KG1 (cell line): Measurements from ENCODE around the gene CACNA2D4.

Experiments used
- DNase-seq: peaks from one replicate; lab custom pipeline; 2025; lab: John Stamatoyannopoulos, UW

The CACNA2D4 gene

GRCh38 chr12:1886396-1887008 is 31.9 kb downstream of the CACNA2D4 start:
- DNase-seq, result no peak

GRCh38 chr12:1885599-1886245 is 32.7 kb downstream of the CACNA2D4 start:
- DNase-seq, result no peak

- DNase-seq, result no peak
Measured at GRCh38 chr12:1885082-1885596, 33.3 kb downstream of the CACNA2D4 start.

- no peak for DNase-seq
Measured at GRCh38 chr12:1884651-1885050, 33.8 kb downstream of the CACNA2D4 start.

- DNase-seq, result no peak
Measured at GRCh38 chr12:1883513-1883912, 34.9 kb downstream of the CACNA2D4 start.

GRCh38 chr12:1882850-1883470 is 35.5 kb downstream of the CACNA2D4 start:
- DNase-seq, result no peak

- no peak for DNase-seq
Measured at GRCh38 chr12:1882405-1882804, 36.0 kb downstream of the CACNA2D4 start.

GRCh38 chr12:1881936-1882335 is 36.5 kb downstream of the CACNA2D4 start:
- DNase-seq, result no peak

GRCh38 chr12:1881301-1881700 is 37.2 kb downstream of the CACNA2D4 start:
- no peak for DNase-seq

GRCh38 chr12:1880876-1881275 is 37.6 kb downstream of the CACNA2D4 start:
- no peak for DNase-seq

- no peak for DNase-seq
Measured at GRCh38 chr12:1880153-1880845, 38.2 kb downstream of the CACNA2D4 start.

- no peak for DNase-seq
Measured at GRCh38 chr12:1879633-1880032, 38.8 kb downstream of the CACNA2D4 start.

GRCh38 chr12:1878695-1879094 is 39.8 kb downstream of the CACNA2D4 start:
- no peak for DNase-seq

- DNase-seq, result no peak
Measured at GRCh38 chr12:1878214-1878613, 40.2 kb downstream of the CACNA2D4 start.

- no peak for DNase-seq
Measured at GRCh38 chr12:1877169-1877878, 41.1 kb downstream of the CACNA2D4 start.

- DNase-seq, result no peak
Measured at GRCh38 chr12:1876086-1876485, 42.4 kb downstream of the CACNA2D4 start.

GRCh38 chr12:1875608-1876007 is 42.8 kb downstream of the CACNA2D4 start:
- DNase-seq, result no peak

- DNase-seq, result no peak
Measured at GRCh38 chr12:1873531-1874510, 44.6 kb downstream of the CACNA2D4 start.

GRCh38 chr12:1872448-1872847 is 46.0 kb downstream of the CACNA2D4 start:
- no peak for DNase-seq

- DNase-seq, result no peak
Measured at GRCh38 chr12:1872001-1872400, 46.5 kb downstream of the CACNA2D4 start.
